Coronary artery (tissue), 2 donors: Measurements from ENCODE around the gene ABCB4.
"Not testable (repeated sequence)": the region's sequence is repeated elsewhere in the genome, so short reads cannot be mapped to it uniquely, and the experiment has no call there.

ENCODE experiments used
- DNase-seq: peaks from one replicate; pipeline ENCODE4 v3.0.0-alpha.2; 2017; ENCODE audit warnings: low spot score
- H3K27ac ChIP-seq, 2 donors: fragments of 200-600 bp; sonication (generic); one replicate each; pipeline ENCODE4 v1.5.1; 2016 to 2019
- H3K4me3 ChIP-seq: fragments of 200-600 bp; sonication (generic); 2 replicates; pipeline ENCODE4 v1.5.1; 2016; ENCODE audit warnings: mild to moderate bottlenecking, moderate library complexity
- TF ChIP-seq, protein P1 (sequence below): fragments of 200-600 bp; sonication (generic); IDR thresholded peaks from one replicate; pipeline ENCODE4 v1.5.1; 2019; ENCODE audit warnings: antibody characterized with exemption

ABCB4 gene

DNA sequence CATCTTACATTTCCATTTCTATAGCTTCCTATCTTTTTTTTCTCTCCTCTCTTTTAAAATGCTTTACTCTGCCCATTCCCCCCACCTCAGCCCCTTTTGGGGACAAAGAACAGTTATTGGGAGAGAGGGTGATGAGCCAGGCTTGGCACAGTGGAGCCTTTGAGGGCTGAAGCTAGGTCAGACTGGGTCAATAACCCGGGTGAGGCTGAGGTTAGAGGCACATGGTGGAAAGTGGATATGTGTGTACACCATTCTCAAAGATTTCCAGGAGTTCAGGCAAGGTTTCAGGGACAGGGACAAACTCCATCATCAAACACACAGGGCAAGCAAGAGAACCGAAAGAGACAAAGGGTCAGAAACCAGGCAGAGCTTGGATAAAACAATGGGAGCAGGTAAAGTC is 11.5 kb downstream of the ABCB4 start:
- DNase-seq = no peak
- TF ChIP-seq, protein P1, sequence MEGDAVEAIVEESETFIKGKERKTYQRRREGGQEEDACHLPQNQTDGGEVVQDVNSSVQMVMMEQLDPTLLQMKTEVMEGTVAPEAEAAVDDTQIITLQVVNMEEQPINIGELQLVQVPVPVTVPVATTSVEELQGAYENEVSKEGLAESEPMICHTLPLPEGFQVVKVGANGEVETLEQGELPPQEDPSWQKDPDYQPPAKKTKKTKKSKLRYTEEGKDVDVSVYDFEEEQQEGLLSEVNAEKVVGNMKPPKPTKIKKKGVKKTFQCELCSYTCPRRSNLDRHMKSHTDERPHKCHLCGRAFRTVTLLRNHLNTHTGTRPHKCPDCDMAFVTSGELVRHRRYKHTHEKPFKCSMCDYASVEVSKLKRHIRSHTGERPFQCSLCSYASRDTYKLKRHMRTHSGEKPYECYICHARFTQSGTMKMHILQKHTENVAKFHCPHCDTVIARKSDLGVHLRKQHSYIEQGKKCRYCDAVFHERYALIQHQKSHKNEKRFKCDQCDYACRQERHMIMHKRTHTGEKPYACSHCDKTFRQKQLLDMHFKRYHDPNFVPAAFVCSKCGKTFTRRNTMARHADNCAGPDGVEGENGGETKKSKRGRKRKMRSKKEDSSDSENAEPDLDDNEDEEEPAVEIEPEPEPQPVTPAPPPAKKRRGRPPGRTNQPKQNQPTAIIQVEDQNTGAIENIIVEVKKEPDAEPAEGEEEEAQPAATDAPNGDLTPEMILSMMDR = no peak
- no peak overlapping the region for H3K4me3 ChIP-seq
- H3K27ac ChIP-seq = no peak overlapping the region

DNA sequence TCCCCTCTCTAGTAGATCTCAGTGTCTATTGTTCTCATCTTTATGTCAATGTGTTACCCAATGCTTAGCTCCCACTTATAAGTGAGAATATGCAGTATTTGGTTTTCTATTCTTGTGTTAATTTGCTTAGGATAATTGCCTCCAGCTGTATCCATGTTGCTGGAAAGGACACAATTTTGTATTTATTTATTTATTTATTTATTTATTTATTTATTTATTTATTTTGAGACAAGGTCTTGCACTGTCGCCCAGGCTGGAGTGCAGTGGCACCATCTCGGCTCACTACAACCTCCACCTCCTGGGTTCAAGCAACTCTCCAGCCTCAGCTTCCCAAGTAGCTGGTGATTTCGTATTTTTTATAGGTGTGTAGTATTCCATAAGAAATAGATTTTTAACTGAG is 15.0 kb downstream of the ABCB4 start:
- H3K4me3 ChIP-seq, H3K27ac ChIP-seq, DNase-seq: not testable (repeated sequence)

DNA sequence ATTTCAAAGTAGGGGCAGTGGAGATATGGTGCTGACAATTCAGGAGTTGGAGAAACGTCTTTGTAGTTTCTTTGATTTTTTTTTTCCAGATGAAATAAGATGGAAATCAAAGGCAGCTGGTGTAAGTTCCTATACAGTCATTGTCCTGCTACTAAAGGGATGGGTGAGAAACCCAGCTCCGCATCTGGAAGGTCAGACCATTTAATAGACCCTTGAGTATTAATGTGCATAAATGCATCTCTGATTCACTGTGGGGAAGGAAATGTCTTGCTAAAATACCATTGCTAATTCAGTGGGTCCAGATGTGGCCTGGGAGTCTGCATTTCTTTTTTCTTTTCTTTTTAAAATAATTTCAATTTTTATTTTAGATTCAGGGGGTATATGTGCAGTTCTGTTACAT is 15.5 kb downstream of the ABCB4 start:
- TF ChIP-seq, protein P1 = no peak
- no peak overlapping the region for H3K27ac ChIP-seq
- no peak overlapping the region for H3K4me3 ChIP-seq
- DNase-seq = no peak

DNA sequence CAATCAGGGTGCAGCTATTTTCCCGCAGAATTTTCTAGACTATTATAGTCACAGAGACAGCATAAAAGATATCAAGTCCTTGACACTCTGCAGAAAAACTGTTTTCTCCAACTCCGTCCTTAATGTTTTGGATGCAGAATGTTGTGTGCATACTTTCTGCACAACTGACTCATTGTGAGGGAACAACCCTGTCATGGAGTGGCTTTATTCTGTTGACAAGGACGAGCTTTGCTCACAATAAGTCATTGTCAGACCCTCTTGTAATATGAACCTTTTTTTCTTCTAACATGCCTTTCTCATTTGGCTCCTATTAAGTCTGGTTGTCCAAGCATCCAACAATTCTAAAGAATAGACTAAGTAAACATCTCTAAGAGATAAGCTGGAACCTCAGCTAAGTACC is 17.3 kb downstream of the ABCB4 start:
- TF ChIP-seq, protein P1 = no peak
- H3K27ac ChIP-seq = no peak overlapping the region
- H3K4me3 ChIP-seq = no peak overlapping the region
- no peak for DNase-seq

DNA sequence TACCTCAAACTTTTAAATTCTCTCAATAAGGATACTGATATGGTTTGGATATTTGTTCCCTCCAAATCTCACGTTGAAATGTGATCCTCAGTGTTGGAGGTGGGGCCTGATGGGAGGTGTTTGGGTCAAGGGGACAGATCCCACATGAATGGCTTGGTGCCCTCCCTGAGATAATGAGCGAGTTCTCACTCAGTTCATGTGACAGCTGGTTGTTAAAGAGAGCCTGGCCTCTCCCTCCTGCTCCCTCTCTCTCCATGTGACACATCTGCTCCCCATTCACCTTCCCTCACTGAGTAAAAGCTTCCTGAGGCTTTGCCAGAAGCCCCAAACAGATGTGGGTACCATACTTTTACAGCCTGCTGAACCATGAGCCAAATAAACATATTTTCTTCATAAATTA is 19.2 kb downstream of the ABCB4 start:
- Histone ChIP-seq H3K27ac (no peak overlapping the region), H3K4me3 (no peak overlapping the region)
- TF ChIP-seq, protein P1 = no peak
- no peak for DNase-seq

DNA sequence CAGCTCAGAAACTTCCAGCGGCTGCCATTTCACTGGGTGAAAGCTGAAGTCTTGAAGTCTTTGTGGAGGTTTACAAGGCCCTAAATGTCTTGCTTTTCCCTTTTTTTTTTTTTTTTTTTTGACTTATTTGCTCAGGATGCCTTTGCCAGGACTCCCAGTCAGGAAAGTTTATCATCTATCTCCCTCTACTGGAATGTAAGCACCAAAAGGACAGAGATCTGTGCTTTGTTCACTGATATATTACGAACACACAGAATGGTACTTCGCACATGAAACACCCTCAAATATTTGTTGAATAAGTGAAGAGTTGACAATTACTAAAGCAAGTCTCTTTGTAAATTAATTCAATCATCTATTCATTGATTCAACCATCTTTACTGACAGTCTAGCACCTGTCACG is 23.2 kb downstream of the ABCB4 start:
- Histone ChIP-seq H3K4me3 (no peak overlapping the region), H3K27ac (no peak overlapping the region)
- DNase-seq = no peak
- TF ChIP-seq, protein P1 = no peak

DNA sequence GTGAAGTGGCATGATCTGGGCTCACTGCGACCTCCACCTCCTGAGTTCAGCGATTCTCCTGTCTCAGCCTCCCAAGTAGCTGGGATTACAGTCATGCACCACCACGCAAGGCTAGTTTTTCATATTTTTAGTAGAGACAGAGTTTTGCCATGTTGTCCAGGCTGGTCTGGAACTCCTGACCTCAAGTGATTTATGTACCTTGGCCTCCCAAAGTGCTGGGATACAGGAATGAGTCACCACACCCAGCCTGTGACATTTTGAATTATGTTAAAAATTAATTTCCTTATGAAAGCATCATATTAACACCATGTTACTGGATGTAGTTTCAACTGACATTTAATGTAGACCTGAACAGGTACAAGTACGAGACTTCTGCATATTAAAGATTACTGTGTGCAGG is 24.3 kb downstream of the ABCB4 start:
- H3K4me3 ChIP-seq = no peak overlapping the region
- H3K27ac ChIP-seq = no peak overlapping the region
- DNase-seq = no peak
- TF ChIP-seq, protein P1 = no peak

DNA sequence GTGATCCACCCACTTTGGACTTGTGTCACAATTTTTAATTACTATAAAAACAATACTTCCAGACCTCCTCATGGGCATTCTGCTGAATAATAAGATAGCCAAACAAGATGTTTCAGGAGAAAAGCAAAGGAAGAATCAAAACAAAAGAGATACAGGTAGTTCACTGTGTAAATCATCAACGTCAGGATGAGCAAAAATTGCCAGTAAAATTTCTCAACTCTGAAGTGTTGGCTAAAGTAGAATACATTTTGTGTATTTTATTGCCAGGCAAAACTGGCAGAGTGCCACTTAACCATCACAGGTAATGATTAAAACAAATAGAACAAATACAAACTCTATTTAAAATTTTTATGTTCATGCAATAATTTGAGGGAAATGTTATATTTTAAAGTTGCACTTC is 24.8 kb downstream of the ABCB4 start:
- DNase-seq = no peak
- Histone ChIP-seq H3K27ac (no peak overlapping the region), H3K4me3 (no peak overlapping the region)
- TF ChIP-seq, protein P1 = no peak
